GM12878 (cell line): Measurements from ENCODE around the gene SYCP2.

ENCODE experiments used
- CTCF ChIP-seq, 3 experiments: IDR thresholded peaks in 2 of 3; conservative IDR thresholded peaks in 1 of 3; 2 replicates each; pipeline ENCODE4 v1.5.1; 2011; ENCODE audit warnings: low read depth in 3 of 3, low read length in 3 of 3, mild to moderate bottlenecking in 3 of 3, control low read depth in 2 of 3, moderate library complexity in 2 of 3, inconsistent platforms in 1 of 3, mixed read lengths in 1 of 3; ENCODE audit not compliant: control insufficient read depth in 2 of 3, insufficient read depth in 1 of 3; ENCODE audit errors: extremely low read depth in 1 of 3
- ELK1 ChIP-seq: IDR thresholded peaks from 2 replicates; pipeline ENCODE4 v1.6.1; 2012; ENCODE audit warnings: low read depth, low read length, improper control_type of control experiment
- EZH2 ChIP-seq: IDR thresholded peaks from 2 replicates; pipeline ENCODE4 v1.6.1; 2012; ENCODE audit warnings: low read depth, mild to moderate bottlenecking, control low read depth, inconsistent platforms, low read length, borderline replicate concordance; ENCODE audit not compliant: control insufficient read depth
- KDM1A ChIP-seq: fragments of 200-600 bp; sonication (generic); IDR thresholded peaks from 2 replicates; pipeline ENCODE4 v1.6.1; 2016; ENCODE audit warnings: borderline replicate concordance
- MAX ChIP-seq: IDR thresholded peaks from 2 replicates; pipeline ENCODE4 v1.6.1; 2012; ENCODE audit warnings: low read depth, low read length, improper control_type of control experiment
- PKNOX1 ChIP-seq: fragments of 450-650 bp; IDR thresholded peaks from 2 replicates; pipeline ENCODE4 v1.6.1; 2016; ENCODE audit warnings: mild to moderate bottlenecking
- POLR2A ChIP-seq: IDR thresholded peaks from 2 replicates; pipeline ENCODE4 v1.6.1; 2011; ENCODE audit warnings: low read depth, mild to moderate bottlenecking, low read length
- PRDM15 ChIP-seq: fragments of 450-650 bp; formaldehyde crosslinking; IDR thresholded peaks from 2 replicates; pipeline ENCODE4 v1.4.0; 2020; ENCODE audit warnings: mild to moderate bottlenecking, moderate library complexity
- RELA ChIP-seq: fragments of 450-650 bp; IDR thresholded peaks from 2 replicates; pipeline ENCODE4 v1.8.0; 2014; ENCODE audit warnings: borderline replicate concordance; ENCODE audit not compliant: partially characterized antibody
- ZBED1 ChIP-seq: IDR thresholded peaks from 2 replicates; pipeline ENCODE4 v1.6.1; 2016; ENCODE audit warnings: borderline replicate concordance

- TF ChIP-seq ZBED1 = no peak
- no peak for TF ChIP-seq MAX
- TF ChIP-seq PRDM15 (CRISPR knock-in tag) = no peak
- TF ChIP-seq RELA = no peak
- TF ChIP-seq PKNOX1 = no peak
- no peak for TF ChIP-seq EZH2
- TF ChIP-seq POLR2A = no peak
- TF ChIP-seq KDM1A = no peak
- TF ChIP-seq ELK1 = no peak
- no peak for TF ChIP-seq CTCF (IDR thresholded peaks at IDR 0.05 in 2 of 3, conservative IDR thresholded peaks at IDR 0.05 in 1 of 3; ENCODE audit: control insufficient read depth in 2 of 3, extremely low read depth in 1 of 3, insufficient read depth in 1 of 3, low read depth in 3 of 3, low read length in 3 of 3)
Observed at GRCh38 chr20:59819496-59820203, 113.8 kb downstream of the SYCP2 start.
